A673 (cell line): ENCODE data around the gene BTBD18. TPM values are rescaled to one million over a fixed set of nuclear protein-coding genes. Genes with fewer than 3 reads are reported as not detected.

Experiments used
- Bru-seq: library from RNA; stranded (reverse); fragments of 400-500 nt; gene quantifications from one replicate; lab custom pipeline; 2021; lab: Mats Ljungman, UMichigan
- BruChase-seq, 2 experiments: library from RNA; stranded (reverse); fragments of 400-500 nt; gene quantifications; one replicate each; lab custom pipeline; 2021; lab: Mats Ljungman, UMichigan
- BruUV-seq: library from RNA; stranded (reverse); fragments of 400-500 nt; replicated peaks from 2 replicates; lab custom pipeline; 2021; lab: Mats Ljungman, UMichigan
- CTCF ChIA-PET: fragments of 300-600 bp; sonication (Branson Sonifier 250); formaldehyde crosslinking; loops from one replicate; lab custom pipeline; 2022; ENCODE audit warnings: antibody characterized with exemption; lab: Charles Lee
- POLR2A ChIA-PET: fragments of 300-600 bp; sonication (Branson Sonifier 250); formaldehyde crosslinking; loops from one replicate; lab custom pipeline; 2022; ENCODE audit warnings: antibody characterized with exemption; ENCODE audit not compliant: low non-redundant PET; lab: Charles Lee
- DNase-seq: peaks from one replicate; pipeline ENCODE4 v3.0.0-alpha.2; 2015; ENCODE audit warnings: low spot score
- H3K27ac ChIP-seq: fragments of 200-600 bp; sonication (generic); 2 replicates; pipeline ENCODE4 v1.5.1; 2016; ENCODE audit warnings: mixed run types, low read depth, mild to moderate bottlenecking, mixed read lengths, antibody characterized with exemption, low read length; ENCODE audit not compliant: poor library complexity, severe bottlenecking
- H3K27me3 ChIP-seq: fragments of 200-600 bp; sonication (generic); replicated peaks from 2 replicates; pipeline ENCODE4 v1.6.1; 2017; ENCODE audit warnings: mixed run types, low read depth, mild to moderate bottlenecking, mixed read lengths, antibody characterized with exemption, low read length; ENCODE audit not compliant: insufficient read depth, poor library complexity
- H3K36me3 ChIP-seq: fragments of 200-600 bp; sonication (generic); 2 replicates; pipeline ENCODE4 v1.6.1; 2016; ENCODE audit warnings: mixed run types, mild to moderate bottlenecking, mixed read lengths, antibody characterized with exemption, low read length; ENCODE audit not compliant: insufficient read depth, poor library complexity, severe bottlenecking
- H3K4me1 ChIP-seq: fragments of 200-600 bp; sonication (generic); 2 replicates; pipeline ENCODE4 v1.6.1; 2017; ENCODE audit warnings: mixed run types, mild to moderate bottlenecking, mixed read lengths, antibody characterized with exemption, low read length; ENCODE audit not compliant: insufficient read depth, poor library complexity, severe bottlenecking
- H3K4me3 ChIP-seq: fragments of 200-600 bp; sonication (generic); 2 replicates; pipeline ENCODE4 v1.5.1; 2016; ENCODE audit warnings: low read depth, mixed run types, mild to moderate bottlenecking, mixed read lengths, low read length; ENCODE audit not compliant: poor library complexity, severe bottlenecking
- H3K9me3 ChIP-seq: fragments of 200-600 bp; sonication (generic); 2 replicates; pipeline ENCODE4 v1.6.1; 2016; ENCODE audit warnings: mixed run types, low read depth, mild to moderate bottlenecking, mixed read lengths, antibody characterized with exemption, low read length; ENCODE audit not compliant: poor library complexity, severe bottlenecking
- CTCF ChIP-seq: fragments of 300-800, 200-600 bp; sonication (generic); conservative IDR thresholded peaks from 2 replicates; pipeline ENCODE4 v1.5.1; 2017; ENCODE audit warnings: low read depth, mild to moderate bottlenecking, antibody characterized with exemption, low read length, moderate library complexity, mixed read lengths
- EZH2 ChIP-seq: fragments of 200-600 bp; sonication (generic); IDR thresholded peaks from 2 replicates; pipeline ENCODE4 v1.6.1; 2017; ENCODE audit warnings: borderline replicate concordance, low read depth, mild to moderate bottlenecking, mixed read lengths, antibody characterized with exemption, low read length; ENCODE audit not compliant: poor library complexity, severe bottlenecking
- intact Hi-C: fragments of 100-400 bp; cut with micrococcal nuclease; formaldehyde crosslinking; loops from one replicate; pipeline ENCODE4 v1.10.0; 2022; ENCODE audit not compliant: unreplicated experiment
- long read RNA-seq: library from polyadenylated mRNA; stranded (forward); transcript quantifications from one replicate; pipeline ENCODE4 v2.0.0, GENCODE V29; 2022
- total RNA-seq: library from RNA; stranded (reverse); gene quantifications from 2 replicates; pipeline ENCODE4 v1.2.3, GENCODE V29; 2021

BTBD18 gene
- total RNA-seq (not detected in 2 replicates), Bru-seq, nascent RNA (percentile 13 among the genes with signal in this experiment), BruChase-seq, experiment 1, labeled RNA remaining after a 2-hour chase (not detected), BruChase-seq, experiment 2, labeled RNA remaining after a 6-hour chase (percentile 9 among the genes with signal in this experiment)
- long read RNA-seq, result 0 reads

- H3K27ac ChIP-seq, result no peak within 1 kb of the TSS
- no peaks in the 10 kb centered on the region for H3K4me1 ChIP-seq
- BruUV-seq, result no TSS peak
- TF ChIP-seq CTCF (peak; percentile 75), EZH2 (no peak)
- ChIA-PET POLR2A (interaction anchor here (0.6 to 1.4 kb wide), 3 partner anchors 10 to 49 kb away, joined by 3 to 8 read pairs (median 4); partner anchors contain the start of gene CTNND1), CTCF (interaction anchor here (1.0 to 3.5 kb wide), 4 partner anchors 10 to 49 kb away, joined by 4 to 89 read pairs (median 6); partner anchors contain the start of gene CTNND1)
- no peak within 1 kb of the TSS for H3K4me3 ChIP-seq
- peak; percentile 76 for DNase-seq
- H3K27me3 ChIP-seq, result no peaks in the 10 kb centered on the region
- no peaks in the 10 kb centered on the region for H3K9me3 ChIP-seq
- no peaks in the 10 kb centered on the region for H3K36me3 ChIP-seq
- intact Hi-C loops, result loop anchor here (1.0 to 10.0 kb wide), 3 partner anchors 49 to 533 kb away; no protein-coding TSS in a partner anchor
Observed at GRCh38 chr11:57751676-57752253, at the start of gene BTBD18. BTBD18 (minus strand) TSS chr11:57751819; CDS start chr11:57751188, 631 bp downstream.

DNA sequence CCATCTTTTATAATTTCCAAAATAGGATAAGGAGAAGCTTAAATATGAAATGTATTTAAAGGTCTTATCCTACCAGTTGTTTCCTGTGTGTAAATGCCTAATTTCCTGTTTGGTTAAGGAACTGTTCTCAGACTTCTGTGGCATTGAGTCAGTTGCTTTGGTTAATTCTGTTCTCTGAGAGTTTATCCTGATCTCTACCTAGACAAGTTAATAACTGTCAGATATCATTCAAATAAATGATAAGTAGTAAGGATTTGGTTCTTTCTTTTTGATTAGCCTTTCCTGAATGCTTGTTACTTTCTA, 49.5 kb upstream of the BTBD18 start:
- ChIA-PET POLR2A (no interaction called here), CTCF (interaction anchor here (1.0 to 4.6 kb wide), 11 partner anchors 22 to 455 kb away, joined by 3 to 89 read pairs (median 9); partner anchors contain the start of genes BTBD18, CTNND1, SELENOH and UBE2L6)
- no peak overlapping the region for H3K4me3 ChIP-seq
- no TSS peak for BruUV-seq
- intact Hi-C loops, result loop anchor here (2.0 to 10.0 kb wide), 4 partner anchors 40 to 724 kb away; partner anchors contain the start of genes CTNND1 and UBE2L6
- peak overlapping the region; percentile 41 for H3K27ac ChIP-seq
- no peaks in the 10 kb centered on the region for H3K9me3 ChIP-seq
- peaks cover 17% of the 10 kb centered on the region for H3K4me1 ChIP-seq
- TF ChIP-seq EZH2 (no peak), CTCF (no peak)
- H3K27me3 ChIP-seq, result no peaks in the 10 kb centered on the region
- DNase-seq, result peak; percentile 65
- peaks cover 69% of the 10 kb centered on the region for H3K36me3 ChIP-seq

GRCh38 chr11:57800444-57801182, 49.0 kb upstream of the BTBD18 start:
- peak; percentile 92 for TF ChIP-seq CTCF
- TF ChIP-seq EZH2, result no peak
- no TSS peak for BruUV-seq
- no peaks in the 10 kb centered on the region for H3K9me3 ChIP-seq
- H3K4me1 ChIP-seq, result peaks cover 17% of the 10 kb centered on the region
- ChIA-PET CTCF (interaction anchor here (0.5 to 4.6 kb wide), 17 partner anchors 22 to 455 kb away, joined by 3 to 89 read pairs (median 5); partner anchors contain the start of genes BTBD18, CTNND1, SELENOH and UBE2L6), POLR2A (interaction anchor here (0.6 kb wide), 1 partner anchor 49 kb away, joined by 3 read pairs; the partner anchor contains the start of gene BTBD18)
- DNase-seq, result peak; percentile 92
- no peaks in the 10 kb centered on the region for H3K27me3 ChIP-seq
- no peak overlapping the region for H3K4me3 ChIP-seq
- peaks cover 69% of the 10 kb centered on the region for H3K36me3 ChIP-seq
- intact Hi-C loops, result loop anchor here (1.0 to 10.0 kb wide), 5 partner anchors 40 to 724 kb away; partner anchors contain the start of genes BTBD18, CTNND1 and UBE2L6
- peak overlapping the region; percentile 41 for H3K27ac ChIP-seq
